Upper lobe of right lung (tissue), 1 donor: ENCODE results near the gene RAB5IF. TPM values are rescaled to one million over a fixed set of nuclear protein-coding genes. Genes with fewer than 3 reads are reported as not detected.

Experiments
- ATAC-seq: fragments of 200-7000 bp; cut with Tn5 transposase; one replicate; pipeline ENCODE4 v1.9.1; 2020; ENCODE audit warnings: mild to moderate bottlenecking, moderate library complexity
- DNase-seq: peaks from one replicate; pipeline ENCODE4 v3.0.0-alpha.2; 2020
- H3K27ac ChIP-seq: fragments of 200-600 bp; one replicate; pipeline ENCODE4 v1.8.0; 2022
- H3K27me3 ChIP-seq: fragments of 200-600 bp; one replicate; pipeline ENCODE4 v1.8.0; 2022; ENCODE audit warnings: mild to moderate bottlenecking
- H3K36me3 ChIP-seq: fragments of 200-600 bp; one replicate; pipeline ENCODE4 v1.8.0; 2022
- H3K4me1 ChIP-seq: fragments of 200-600 bp; one replicate; pipeline ENCODE4 v1.8.0; 2022
- H3K4me3 ChIP-seq: fragments of 200-600 bp; one replicate; pipeline ENCODE4 v1.8.0; 2022; ENCODE audit warnings: mild to moderate bottlenecking
- H3K9me3 ChIP-seq: fragments of 200-600 bp; one replicate; pipeline ENCODE4 v1.8.0; 2022
- CTCF ChIP-seq: fragments of 200-600 bp; IDR thresholded peaks from one replicate; pipeline ENCODE4 v1.8.0; 2022; ENCODE audit warnings: antibody characterized with exemption
- intact Hi-C: fragments of 100-400 bp; cut with DNase I; formaldehyde crosslinking; loops from one replicate; pipeline ENCODE4 v1.11.0; 2022
- total RNA-seq: library from RNA; stranded (reverse); fragmentation: NEBNext Ultra II Directional; extraction: Animal tissue kit (Norgen Biotek cat#: 25700); gene quantifications from one replicate; pipeline ENCODE4 v1.2.1, GENCODE V29; 2021
- donor health status: DM: no; HTN: yes; CAD: no; lungs with severe emphysema.

The RAB5IF gene
- total RNA-seq, 1 donor from 2014 or later = 91.1 TPM

DNA sequence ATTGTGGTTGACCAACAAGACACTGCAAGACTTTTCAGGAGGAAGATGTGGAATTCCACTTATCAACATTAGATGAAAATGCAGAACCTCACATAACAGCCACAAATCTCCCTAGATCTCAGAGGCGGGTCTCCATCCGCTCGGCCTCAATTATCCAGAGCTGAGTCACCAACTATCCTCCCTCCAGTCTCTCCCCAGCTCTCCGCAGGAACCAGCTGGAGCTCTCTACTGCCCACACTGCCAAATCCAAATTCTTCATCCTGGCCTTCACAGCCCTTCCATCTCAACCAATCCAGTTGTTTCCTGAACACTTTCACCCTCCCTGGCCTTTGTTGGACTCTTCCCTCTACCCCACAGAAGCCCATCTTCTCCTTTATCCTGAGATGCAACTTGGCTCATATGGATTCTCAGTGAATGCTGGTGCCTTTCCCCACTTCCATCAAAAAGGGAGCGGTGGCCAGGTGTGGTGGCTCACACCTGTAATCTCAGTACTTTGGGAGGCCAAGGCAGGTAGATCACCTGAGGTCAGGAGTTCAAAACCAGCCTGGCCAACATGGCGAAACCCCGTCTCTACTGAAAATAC is 35.6 kb upstream of the RAB5IF start:
- Histone ChIP-seq H3K27ac (no peak overlapping the region), H3K36me3 (no peaks in the 10 kb centered on the region), H3K4me1 (peaks cover 5% of the 10 kb centered on the region), H3K27me3 (no peaks in the 10 kb centered on the region), H3K9me3 (peaks cover 4% of the 10 kb centered on the region), H3K4me3 (no peak overlapping the region)
- no peak for DNase-seq
- TF ChIP-seq CTCF = no peak
- intact Hi-C loops = no loop called here
- no peak for ATAC-seq

- no peak for TF ChIP-seq CTCF
- intact Hi-C loops = no loop called here
- ATAC-seq (no peak), DNase-seq (no peak)
- Histone ChIP-seq H3K36me3 (no peaks in the 10 kb centered on the region), H3K27ac (peak overlapping the region; percentile 86), H3K4me3 (no peak overlapping the region), H3K27me3 (no peaks in the 10 kb centered on the region), H3K9me3 (no peaks in the 10 kb centered on the region), H3K4me1 (peaks cover 18% of the 10 kb centered on the region)
These were observed 33.7 kb upstream of the RAB5IF start for GRCh38 chr20:36571564-36572504.

DNA sequence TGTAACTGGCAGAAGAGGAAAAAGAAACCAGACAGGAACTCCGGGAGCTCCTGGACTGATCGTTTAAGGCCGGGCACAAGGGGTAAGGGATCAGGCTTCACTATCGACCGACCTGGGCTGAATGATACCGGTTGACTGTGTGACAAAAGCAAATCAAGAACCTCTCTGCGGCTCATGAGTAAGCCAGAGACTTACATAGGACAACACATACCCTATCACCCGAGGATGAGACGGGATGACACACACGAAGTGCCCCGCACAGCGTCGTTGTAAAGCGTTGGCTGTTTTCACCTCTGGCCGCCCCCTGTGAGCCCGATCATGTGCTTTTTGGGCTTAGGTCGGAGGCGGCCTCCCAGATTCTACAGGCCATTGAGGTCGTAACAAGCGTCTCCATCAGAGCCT is 32.9 kb upstream of the RAB5IF start:
- H3K27ac ChIP-seq = peak overlapping the region; percentile 86
- H3K27me3 ChIP-seq = no peaks in the 10 kb centered on the region
- peak; percentile 8 for ATAC-seq
- H3K9me3 ChIP-seq = no peaks in the 10 kb centered on the region
- DNase-seq = no peak
- intact Hi-C loops = no loop called here
- peak overlapping the region; percentile 81 for H3K4me3 ChIP-seq
- TF ChIP-seq CTCF = no peak
- H3K36me3 ChIP-seq = no peaks in the 10 kb centered on the region
- H3K4me1 ChIP-seq = peaks cover 18% of the 10 kb centered on the region

- H3K36me3 ChIP-seq = no peaks in the 10 kb centered on the region
- peak; percentile 94 for ATAC-seq
- no peaks in the 10 kb centered on the region for H3K27me3 ChIP-seq
- H3K4me1 ChIP-seq = peaks cover 18% of the 10 kb centered on the region
- DNase-seq = peak; percentile 91
- H3K4me3 ChIP-seq = peak within 1 kb of the TSS; percentile 81
- H3K27ac ChIP-seq = peak within 1 kb of the TSS; percentile 86
- H3K9me3 ChIP-seq = no peaks in the 10 kb centered on the region
- no peak for TF ChIP-seq CTCF
- intact Hi-C loops = no loop called here
These were observed 32.3 kb upstream of the RAB5IF start, which contains the start of gene TGIF2 for GRCh38 chr20:36573103-36573797. TSS of gene TGIF2 (plus strand) at chr20:36573597. CDS start at chr20:36578775, 5,178 bp downstream.

DNA sequence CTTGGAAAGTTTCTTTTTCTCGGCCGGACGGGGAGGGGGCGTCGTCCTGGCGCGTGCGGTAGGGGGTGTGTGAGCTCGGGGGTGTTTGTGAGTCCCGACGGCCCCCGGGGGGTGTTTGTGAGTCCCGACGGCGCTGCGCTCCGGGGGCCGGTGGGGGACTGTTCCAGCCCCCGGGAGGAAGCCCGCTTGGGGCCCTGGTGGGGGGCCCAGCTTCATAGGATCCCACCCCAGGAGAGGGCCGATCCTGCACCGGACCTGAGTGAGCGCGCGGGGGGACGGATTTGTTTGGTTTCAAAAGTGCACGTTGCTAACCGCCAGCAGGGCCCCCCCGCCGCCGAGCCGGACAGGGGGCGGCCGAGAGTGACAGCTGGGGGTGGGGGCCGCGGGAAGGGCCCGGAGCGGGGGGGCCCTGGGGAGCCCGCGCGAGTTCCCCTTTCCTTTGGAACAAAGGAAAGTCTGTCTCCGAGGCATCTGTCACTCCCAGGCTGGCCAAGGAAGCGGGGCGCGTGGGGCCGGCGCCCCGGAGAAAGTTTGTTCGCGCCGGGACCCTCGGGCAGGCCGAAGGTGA is 31.7 kb upstream of the RAB5IF start:
- Histone ChIP-seq H3K27ac (peak overlapping the region; percentile 86), H3K4me1 (peaks cover 18% of the 10 kb centered on the region), H3K4me3 (peak overlapping the region; percentile 81), H3K36me3 (peaks cover 2% of the 10 kb centered on the region), H3K27me3 (no peaks in the 10 kb centered on the region), H3K9me3 (no peaks in the 10 kb centered on the region)
- ATAC-seq (peak; percentile 50), DNase-seq (peak; percentile 78)
- TF ChIP-seq CTCF = no peak
- intact Hi-C loops = no loop called here
